CD4-positive, alpha-beta T cell treated with Interleukin-4 for 4 hours (primary cell): ENCODE measurements around the gene PTPN11.
"Not testable (repeated sequence)": the region's sequence is repeated elsewhere in the genome, so short reads cannot be mapped to it uniquely, and the experiment has no call there.

ENCODE experiments used
- DNase-seq: peaks from one replicate; pipeline ENCODE4 v3.0.0-alpha.2; 2020

PTPN11 gene

DNA sequence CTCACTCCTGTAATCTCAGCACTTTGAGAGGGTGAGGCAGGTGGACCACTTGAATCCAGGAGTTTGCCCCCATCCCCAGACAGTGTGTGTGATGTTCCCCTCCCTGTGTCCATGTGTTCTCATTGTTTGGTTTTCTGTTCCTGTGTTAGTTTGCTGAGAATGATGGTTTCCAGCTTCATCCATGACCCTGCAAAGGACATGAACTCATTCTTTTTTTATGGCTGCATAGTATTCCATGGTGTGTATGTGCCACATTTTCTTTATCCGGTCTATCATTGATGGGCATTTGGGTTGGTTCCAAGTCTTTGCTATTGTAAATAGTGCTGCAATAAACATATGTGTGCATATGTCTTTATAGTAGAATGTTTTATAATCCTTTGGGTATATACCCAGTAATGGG, 38.4 kb downstream of the PTPN11 start:
- not testable (repeated sequence) for DNase-seq

DNA sequence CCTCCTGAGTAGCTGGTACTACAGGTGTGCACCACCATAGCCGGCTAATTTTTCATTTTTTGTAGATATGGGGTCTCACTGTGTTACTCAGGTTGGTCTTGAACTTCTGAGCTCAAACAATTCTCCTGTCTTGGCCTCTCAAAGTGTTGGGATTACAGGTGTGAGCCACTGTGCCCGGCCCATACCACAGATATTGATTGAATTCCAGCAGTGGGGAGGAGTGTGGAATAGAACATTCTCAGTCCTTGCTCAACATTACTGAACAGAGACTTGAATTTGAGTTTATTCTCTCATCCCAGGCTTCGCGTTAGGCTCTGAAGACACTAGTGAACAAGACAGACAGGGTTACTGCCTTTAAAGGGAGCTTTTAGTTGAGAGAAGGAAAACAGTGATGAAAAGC, 39.6 kb downstream of the PTPN11 start:
- no peak for DNase-seq

DNA sequence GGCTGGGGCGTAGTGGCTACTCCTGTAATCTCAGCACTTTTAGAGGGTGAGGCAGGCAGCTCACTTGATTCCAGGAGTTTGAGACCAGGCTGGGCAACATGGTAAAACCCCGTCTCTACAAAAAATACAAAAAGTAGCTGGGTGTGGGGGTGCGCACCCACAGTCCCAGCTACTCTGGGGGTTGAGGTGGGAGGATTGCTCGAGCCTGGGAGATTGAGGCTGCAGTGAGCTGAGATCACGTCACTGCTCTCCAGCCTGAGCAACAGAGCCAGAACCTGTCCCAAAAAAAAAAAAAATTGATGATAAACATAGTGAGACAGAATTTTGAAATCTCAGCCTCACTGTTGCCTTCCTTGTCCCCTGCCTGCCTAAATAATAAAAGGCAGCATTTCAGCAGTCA, 40.0 kb downstream of the PTPN11 start:
- DNase-seq: no peak

DNA sequence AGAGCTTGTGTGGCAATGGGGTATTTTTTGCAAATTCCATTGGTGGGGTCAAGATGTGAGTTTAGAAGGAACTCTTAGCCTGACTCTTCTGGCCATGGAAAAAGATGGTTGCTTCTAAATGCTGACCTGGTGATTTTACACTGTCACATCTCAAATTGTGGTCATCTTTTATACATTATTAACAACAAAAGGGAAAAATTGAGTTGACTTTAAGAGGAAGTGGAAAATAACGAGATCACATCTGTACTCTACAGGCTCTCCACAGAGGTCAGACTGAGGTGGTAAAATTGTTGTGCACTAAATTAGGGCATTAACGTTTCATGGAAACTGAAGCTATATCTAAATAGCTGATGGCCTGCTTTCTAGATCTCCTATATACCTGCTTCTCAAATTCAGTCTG, 44.7 kb downstream of the PTPN11 start:
- DNase-seq: no peak

DNA sequence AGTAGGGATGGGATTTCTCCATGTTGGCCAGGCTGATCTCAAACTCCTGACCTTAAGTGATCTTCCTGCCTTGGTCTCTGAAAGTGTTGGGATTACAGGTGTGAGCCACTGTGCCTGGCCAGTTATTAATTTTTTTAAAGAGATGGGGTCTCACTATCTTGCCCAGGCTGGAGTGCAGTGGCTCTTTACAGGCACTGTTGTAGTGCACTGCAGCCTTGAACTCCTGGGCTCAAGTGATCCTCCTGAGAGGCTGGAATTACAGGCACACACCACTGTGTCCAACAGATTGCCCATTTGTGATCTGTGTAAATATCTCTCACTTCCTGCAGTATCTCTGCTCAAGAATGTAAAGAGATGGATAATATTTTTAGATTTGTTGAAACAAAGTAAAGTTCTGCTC, 45.9 kb downstream of the PTPN11 start:
- DNase-seq: no peak

DNA sequence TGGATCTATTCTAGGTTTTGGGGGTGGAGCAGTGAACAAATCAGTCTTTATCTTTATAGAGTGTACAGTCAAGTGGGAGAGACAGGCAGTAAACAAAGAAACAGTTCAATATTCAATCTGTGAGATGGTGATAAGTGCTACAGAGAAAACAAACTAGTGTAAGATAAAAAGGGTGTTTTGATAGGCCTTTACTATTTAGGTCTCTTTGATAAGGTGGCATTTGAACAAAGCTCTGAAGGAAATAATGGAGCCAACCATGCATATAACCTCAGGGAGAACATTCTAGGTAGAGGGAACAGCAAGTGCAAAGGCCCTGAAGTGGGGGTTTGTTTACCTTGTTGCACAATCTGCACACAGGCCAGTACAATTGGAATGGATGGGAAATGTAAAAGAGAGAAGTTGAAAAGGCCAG, 47.3 kb downstream of the PTPN11 start:
- no peak for DNase-seq

DNA sequence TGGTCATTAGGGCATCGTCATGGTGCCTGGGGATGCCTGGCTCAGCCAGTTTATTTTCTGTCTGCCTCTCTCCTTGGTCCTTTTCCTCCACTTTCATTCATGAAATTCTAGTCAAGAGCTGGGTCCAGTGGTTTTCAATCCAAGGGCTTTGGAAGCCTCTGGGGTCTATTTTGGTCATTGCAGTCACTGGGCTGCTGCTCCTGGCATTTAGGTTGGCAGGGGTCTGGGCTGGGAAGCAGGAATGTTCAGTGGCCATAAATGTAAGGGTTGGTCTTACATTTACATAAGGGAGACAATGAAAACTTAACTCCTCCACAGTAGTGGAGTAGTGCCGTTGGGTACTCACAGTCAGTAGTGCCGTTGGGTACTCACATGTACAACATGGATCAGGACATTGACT, 48.1 kb downstream of the PTPN11 start:
- DNase-seq: no peak

DNA sequence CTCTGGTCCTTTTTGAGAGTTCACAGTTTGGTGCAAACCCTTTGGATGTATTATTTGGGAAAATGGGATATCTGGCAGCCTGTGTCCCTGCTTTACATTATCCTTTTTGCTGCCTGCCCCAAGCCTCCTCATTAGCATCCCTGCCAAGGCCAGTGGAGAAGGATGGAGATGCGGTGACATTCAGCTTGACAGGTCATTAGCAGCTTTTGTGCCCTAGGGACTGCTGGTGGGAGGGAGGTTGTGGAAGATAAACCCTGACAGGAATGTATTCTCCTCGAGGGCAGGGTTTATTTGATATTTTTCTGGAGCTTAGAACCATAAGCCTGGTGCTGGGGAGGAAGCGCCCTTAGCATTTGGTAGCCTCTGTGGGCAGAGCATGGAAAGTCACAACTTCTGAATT, 49.3 kb downstream of the PTPN11 start:
- no peak for DNase-seq

DNA sequence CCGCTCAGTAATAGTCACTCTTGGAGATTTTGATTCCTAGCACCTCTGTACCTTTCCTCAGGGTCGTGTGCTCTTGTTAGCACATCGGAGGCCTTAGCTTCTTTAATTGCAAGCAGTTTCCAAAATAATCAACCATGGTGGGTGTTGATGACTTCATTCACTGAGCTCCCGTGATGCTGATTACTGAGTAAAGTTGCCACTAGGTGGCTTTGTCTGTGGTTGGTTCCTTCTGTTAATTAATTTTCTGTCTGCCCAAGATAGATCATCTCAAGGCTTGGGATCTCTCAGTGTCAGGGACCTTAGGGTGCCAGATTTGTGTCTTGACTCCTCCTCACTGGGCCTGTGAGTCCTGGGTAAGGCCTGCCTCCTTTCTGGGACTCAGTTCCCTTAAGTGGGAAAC, 54.3 kb downstream of the PTPN11 start:
- no peak for DNase-seq

DNA sequence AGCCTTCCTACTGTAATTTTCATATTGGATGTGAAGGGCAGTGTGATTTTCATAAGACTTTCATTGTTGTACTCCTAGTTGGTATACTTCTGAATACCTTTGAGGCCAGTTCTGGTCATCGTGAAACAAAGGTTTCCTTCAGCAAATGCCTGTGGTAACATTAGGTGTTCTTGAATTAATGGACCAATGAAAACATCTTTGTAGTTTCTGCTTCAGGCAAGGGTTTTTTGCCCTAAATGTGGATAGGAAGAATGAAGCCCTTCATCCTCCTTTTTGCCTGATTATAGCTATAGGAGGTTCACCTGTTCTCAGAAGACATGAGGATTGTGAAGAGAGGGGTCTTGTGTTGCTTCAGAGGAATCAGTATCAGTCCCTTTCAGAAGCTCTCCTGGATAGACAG, 60.7 kb downstream of the PTPN11 start:
- DNase-seq: no peak

DNA sequence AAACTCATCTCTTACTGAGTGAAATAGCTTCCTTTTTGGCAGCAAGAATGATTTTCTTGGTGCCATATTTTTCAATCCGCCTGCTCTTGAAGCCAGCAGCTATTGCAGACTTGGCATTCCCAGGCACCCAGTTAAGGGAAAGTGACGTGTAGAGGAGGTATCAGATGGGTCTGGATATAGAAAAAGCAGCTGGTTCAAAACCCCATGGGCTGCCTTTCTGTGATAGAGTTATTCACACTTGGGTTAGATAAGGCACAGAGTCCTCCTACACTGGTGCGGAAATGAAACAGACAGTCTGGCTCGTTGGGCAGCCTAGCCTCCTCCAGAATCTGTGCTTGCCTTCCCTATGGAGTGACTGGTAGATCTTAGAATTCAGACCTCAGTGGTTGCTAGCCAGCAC, 62.2 kb downstream of the PTPN11 start:
- no peak for DNase-seq

DNA sequence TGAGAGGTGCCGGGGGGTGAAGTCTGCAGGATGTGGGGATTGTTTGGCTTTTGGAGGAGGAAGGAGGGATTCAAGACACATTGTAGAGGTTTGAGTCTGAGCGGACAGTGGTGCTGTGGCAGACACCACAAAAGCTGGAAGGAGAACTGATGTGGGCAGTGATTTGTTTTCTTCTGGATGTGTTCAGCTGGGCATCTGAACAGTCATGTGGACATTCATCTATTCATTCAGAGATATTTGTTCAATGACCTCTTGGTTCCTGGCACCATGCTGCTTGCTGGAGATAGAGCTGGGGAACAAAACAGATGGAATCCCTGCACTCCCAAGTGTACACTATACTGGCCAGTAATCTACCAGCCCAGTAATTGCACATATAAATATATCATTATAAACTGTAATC, 64.0 kb downstream of the PTPN11 start:
- DNase-seq: no peak

DNA sequence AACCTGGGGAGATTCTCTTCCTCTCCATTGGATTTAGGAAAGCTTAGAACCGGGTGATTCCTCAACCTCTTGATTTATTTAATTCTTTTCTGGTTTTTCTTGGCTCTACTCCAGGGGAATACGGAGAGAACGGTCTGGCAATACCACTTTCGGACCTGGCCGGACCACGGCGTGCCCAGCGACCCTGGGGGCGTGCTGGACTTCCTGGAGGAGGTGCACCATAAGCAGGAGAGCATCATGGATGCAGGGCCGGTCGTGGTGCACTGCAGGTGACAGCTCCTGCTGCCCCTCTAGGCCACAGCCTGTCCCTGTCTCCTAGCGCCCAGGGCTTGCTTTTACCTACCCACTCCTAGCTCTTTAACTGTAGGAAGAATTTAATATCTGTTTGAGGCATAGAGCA, 67.6 kb downstream of the PTPN11 start:
- no peak for DNase-seq

DNA sequence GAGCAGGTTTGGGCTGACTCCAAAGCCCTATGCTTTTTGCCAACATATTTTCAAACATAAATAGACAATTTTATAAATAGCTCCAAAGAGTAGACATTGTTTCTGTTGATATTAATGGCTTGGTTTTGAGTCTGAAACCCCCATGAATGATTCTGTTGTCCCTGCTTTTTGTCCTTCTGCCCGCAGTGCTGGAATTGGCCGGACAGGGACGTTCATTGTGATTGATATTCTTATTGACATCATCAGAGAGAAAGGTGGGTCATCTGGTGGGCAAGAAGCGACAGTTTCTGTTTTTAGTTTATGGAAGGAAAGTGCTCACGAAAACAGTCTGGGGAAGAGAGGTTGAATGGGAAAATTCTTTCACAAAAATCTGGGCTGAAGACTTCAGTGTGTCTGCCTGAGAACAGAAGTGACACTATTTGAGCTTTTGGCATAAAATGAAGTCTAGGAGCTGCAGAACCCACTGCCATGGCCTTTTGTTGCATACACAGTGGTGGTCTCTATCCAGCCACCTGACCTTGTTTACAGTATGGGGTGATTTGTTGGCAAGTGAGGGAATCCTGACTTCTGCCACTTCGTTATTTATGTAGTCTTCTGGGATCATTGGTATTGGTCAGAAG, 69.6 kb downstream of the PTPN11 start:
- no peak for DNase-seq

DNA sequence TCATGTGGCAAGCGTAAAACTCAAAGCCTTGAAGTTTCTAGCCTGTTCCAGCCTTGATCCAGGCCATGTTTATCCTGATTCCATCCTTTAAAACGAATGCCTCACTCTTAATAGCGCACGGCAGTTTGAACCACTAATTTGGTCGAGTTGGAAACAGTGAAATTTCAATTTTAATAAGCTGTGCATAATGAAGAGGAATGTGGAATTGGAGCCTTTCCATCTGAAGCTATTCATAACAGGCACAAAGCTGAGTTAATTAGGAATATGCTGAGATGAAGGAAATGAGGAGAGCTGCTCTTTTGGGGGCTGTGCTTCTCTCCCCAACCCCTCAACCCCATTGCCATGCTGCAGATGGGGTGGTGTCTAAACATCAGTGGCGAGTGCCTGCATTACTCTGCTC, 70.7 kb downstream of the PTPN11 start:
- no peak for DNase-seq

DNA sequence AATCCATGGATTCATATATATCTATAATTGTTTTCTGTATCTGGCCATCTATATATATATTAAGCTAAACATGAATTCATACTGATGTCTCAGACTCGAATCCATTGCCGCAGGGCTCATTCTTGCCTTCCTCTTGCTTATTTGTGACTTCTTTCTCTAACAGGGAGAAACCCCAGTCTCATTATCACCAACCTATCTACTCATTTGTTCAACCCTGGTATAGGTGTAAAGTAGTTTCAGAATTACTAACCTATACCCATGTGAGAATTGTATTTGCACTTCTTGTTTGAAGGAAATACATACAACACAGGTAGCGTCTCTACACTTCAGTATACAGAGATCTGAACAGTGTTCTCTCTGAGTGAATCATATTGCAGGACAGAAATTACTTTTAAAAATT, 77.7 kb downstream of the PTPN11 start:
- no peak for DNase-seq

DNA sequence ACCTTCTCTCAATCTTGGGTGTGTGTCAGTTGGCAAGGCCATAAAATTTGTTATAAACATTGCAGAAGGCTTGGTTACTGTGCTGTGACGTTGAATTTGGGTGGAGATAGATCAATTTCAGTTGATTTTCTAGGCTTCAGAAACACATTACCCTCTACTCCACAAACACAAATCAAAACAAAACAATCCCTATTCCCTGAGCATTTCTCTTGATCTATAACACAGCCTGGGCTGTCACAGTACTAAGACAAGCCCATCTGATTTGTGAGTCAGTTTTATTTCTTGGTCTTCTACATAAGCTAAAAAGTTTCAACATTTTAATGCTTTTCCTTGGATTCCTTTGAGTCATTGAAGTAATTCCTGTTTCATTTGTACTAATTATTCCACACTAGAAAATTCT, 79.8 kb downstream of the PTPN11 start:
- DNase-seq: no peak

DNA sequence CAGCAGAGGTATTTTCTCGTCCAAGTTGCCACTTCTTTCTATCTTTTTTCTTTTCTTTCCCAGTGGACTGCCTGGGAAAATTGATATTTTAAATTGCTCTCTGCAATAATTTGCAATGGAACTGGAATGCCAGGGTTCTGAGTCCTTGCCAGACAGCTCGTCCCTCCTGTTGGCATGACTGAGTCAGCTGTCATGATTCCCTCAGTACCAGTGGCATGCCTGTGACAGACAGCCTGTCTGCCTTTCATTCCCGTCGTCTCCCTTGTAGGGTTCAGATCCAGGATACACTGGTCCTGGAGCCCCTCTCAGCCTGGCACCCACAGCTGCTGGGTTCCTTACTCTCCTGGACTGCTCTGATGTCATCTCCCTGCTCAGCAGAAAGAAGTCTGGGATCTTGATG, 84.8 kb downstream of the PTPN11 start:
- DNase-seq: no peak

DNA sequence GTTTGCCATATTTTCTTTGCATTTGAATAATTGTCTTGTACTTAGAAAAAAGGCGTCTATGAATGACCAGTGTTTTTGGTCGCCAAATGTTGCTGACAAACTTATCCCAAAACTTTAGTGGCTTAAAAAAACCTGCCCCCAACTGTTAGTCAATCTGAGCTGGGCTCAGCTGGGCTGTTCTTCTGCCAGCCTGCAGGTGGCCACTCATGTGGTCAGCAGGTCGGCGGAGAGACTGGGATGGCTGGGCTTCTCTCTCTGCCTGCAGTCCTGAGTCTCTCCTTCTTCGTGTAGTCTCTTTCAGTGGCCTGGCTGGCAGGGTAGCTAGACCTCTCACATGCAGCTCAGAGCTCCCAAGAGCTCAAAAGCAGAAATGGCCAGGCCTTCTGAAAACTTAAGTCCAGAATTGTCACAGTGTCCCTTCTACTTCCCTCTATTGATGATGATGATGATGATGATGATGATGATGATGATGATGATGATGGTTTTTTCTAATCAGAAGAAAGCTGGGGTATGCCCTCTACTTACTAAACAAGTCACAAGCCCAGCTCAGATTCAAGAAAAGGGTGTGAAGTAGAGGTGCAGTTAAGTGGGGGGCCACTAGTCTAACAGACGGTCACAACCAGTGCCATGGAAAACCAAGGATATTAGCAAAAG, 87.9 kb downstream of the PTPN11 start:
- DNase-seq: no peak

DNA sequence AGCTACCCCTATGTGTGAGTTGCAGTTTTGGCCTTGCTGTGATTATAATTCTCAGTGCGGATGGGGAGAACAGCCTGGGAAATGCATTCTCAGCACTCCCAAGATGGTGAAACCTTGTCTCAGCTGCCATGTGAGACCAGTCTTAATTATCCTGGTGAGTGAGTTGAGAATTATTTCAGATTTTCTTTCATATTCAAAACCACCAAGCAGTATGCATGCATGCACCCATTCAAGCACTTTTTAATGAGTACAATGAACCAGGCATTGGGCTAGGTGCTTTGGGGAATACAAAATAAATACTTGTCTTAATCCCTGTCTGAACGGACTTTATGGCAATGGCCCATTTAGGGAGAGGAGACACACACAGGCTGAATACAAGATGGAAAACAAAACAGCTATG, 94.7 kb downstream of the PTPN11 start:
- DNase-seq: no peak

DNA sequence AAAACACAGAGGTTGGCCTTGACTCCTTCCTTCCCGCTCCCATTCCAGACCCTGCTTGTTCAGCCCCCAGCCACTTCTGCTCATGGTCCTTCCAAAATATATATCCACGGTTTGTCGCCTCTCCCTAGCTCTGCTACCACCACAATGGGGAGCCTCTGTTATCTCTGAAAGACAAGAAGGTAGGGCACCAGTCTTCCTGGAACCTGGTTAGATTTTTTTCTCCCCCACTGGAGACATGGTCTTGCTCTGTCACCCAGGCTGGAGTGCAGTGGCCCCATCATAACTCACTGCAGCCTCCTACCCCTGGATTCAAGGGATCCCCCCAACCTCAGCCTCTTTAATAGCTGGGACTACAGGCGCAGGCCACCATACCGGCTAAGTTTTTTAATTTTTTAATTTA, 95.7 kb downstream of the PTPN11 start:
- no peak for DNase-seq

DNA sequence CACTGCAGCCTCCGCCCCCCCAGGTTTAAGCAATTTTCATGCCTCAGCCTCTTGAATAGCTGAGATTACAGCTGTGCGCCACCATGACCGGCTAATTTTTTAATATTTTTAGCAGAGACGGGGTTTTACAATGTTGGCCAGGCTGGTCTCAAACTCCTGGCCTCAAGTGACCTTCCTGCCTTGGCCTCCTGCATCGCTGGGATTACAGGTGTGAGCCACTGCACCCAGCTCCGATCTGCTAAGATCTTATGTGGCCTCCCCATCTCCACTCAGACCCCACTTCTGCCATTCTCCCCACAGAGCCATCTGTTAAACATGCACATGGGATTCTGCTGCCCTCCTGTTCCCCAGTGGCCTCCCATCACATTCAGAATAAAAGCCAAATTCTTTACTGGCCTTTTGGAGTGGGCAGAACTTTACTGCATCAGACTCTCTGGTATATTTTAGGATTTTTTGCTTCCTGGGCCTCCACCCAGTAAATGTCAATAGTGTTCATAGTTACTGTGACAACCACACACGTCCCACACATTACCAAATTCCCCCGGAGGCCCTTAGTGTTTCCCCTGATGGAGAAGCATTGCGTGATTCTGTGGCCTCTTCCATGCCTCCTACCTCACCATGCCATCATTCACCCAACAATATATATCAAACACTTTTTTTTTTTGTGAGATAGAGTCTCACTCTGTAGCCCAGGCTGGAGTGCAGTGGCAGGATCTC, 96.3 kb downstream of the PTPN11 start:
- no peak for DNase-seq

DNA sequence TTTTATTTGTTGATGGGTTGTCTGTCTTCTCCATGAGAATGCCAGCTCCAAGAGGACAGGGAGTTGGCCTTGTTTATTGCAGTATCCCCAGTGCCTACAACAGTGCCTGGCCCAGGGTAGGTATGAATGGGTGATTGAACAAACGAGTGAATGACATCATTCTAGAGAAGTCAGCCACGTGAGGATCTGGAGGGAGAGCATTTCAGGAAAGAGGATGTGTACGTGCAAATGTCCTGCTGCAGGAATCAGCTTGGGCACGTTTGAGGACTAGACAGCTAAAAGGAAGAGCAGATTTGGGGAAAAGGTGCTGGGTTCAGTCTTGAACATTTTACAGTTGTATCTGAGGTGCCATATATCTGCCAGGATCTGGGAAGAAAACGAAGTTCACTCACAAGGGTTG, 97.1 kb downstream of the PTPN11 start:
- no peak for DNase-seq

DNA sequence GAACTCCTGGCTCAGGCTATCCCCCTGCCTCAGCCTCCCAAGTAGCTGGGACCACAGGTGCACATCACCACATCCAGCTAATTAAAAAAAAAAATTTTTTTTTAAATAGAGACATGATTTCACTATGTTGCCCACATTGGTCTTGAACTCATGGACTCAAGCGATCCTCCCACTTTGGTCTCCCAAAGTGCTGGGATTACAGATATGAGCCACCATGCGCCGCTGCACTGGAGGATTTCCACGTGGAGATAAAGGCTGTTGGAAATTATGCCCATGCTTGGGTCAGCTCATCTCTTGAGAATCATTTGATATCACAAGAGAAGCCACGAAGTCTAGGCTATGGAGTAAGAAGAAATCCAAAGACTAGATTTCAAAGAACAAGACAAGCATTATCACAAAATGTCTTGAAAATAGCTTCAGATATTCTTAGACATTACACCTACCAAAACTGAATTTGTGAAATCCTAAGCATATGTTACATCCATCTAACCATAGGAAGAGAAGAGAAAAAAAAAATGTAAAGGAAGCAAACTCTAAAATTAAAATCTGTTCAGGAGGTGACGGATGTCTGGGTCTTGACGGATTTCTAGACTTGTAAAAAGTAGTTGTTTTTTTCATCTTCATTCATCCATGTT, 99.1 kb downstream of the PTPN11 start:
- DNase-seq: no peak
